Measurements from ENCODE around the gene PGLYRP2.
A peak's percentile ranks its signal among the peaks of the same experiment; 100 is the strongest.
"Not testable (repeated sequence)": the region's sequence is repeated elsewhere in the genome, so short reads cannot be mapped to it uniquely, and the experiment has no call there.

Gene PGLYRP2

GRCh38 chr19:15479391-15480345, at the start of gene PGLYRP2:
Gene PGLYRP2 (minus strand): TSS chr19:15479501. CDS start chr19:15479371, 130 bp downstream.
- DNase-seq: peak in 1 of 2 donors; percentile 24

DNA sequence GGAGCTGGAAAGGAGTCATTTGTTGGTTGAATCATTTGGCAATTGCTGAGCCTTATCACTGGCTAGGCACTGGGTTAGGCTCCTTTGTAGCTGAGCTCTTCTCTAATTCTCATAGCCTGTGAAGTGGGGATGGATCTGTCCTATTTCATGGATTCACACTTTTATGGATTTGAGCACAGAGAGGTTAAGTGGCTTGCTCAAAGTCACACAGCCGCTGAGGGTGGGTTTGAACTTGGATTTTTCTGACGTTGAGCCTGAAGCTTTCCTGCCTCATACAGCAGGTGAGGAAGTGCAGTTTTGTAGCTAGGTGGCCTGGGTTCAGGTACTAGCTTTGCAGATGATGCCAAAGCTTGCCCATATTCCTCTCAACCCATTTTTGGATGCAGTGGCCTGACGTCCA, 48.4 kb upstream of the PGLYRP2 start:
- no peak for DNase-seq

- no peak for DNase-seq
Measured at GRCh38 chr19:15526408-15526807, 47.1 kb upstream of the PGLYRP2 start.

DNA sequence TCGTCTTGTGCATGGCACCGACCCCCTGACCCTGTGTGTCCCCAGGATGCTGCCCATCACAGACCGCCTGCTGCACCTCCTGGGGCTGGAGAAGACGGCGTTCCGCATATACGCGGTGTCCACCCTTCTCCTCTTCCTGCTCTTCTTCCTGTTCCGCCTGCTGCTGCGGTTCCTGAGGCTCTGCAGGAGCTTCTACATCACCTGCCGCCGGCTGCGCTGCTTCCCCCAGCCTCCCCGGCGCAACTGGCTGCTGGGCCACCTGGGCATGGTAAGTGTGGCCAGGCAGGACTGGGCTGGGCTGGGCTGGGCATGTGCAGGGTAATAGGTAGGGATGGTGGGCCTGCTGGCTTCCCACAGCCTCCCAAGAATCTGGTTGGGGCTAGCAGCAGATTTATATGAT, 46.0 kb upstream of the PGLYRP2 start:
- DNase-seq: no peak

- DNase-seq: no peak
Measured at GRCh38 chr19:15524781-15525180, 45.5 kb upstream of the PGLYRP2 start.

- no peak for DNase-seq
Measured at GRCh38 chr19:15519433-15519976, 40.2 kb upstream of the PGLYRP2 start.

DNA sequence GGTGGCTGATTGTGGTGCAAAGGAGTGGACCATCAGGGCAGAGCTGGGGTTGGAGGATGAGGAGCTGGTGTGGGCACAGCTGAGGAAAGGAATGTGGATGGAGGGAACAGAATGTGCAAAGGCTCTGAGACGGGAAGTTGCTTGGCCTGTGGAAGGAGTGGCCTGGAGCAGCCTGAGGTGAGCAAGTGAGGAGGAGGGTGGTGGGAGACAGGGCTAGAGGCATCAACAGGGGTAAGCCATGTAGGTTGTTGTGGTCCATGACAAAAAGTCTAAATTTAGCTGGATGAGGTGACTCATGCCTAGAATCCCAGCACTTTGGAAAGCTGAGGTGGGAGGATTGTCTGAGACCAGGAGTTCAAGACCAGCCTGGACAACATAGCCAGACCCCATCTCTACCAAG, 38.5 kb upstream of the PGLYRP2 start:
- DNase-seq: no peak

GRCh38 chr19:15516363-15516762, 37.1 kb upstream of the PGLYRP2 start:
- DNase-seq: no peak

GRCh38 chr19:15515227-15515625, 35.9 kb upstream of the PGLYRP2 start:
- not testable (repeated sequence) for DNase-seq

DNA sequence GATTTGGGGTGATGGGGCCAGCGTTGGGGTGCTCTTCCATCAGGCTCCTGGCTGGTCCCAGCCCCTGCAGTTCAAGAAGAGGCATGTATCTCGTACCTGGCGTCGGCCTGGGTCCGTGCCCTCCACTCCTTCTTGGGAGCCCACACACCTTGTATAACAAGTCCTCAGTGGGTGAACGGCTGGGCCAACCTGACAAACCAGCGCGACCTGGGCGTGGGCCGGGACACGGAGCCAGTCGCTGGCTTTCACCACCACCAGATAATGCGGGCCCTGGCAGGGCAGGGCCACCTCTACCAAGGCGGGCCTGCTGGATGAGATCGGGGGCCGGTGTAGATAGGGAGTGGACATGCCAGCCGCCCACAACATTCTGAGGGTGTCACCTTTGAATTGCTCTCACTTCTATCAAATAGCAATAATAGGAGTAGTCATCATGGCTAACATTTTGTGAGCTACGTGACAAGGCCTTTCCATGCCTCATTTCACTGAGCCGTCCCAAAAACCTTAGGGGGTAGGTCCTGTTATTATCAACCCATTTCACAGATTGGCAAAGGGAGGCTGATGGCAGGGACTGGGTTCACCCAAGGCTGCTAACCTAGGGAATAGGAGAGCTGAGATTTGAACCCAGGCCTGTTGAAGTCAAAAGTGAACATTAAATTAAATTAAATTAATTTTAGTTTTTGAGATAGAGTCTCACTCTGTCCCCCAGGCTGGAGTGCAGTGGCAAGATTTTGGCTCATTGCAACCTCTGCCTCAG, 32.5 kb upstream of the PGLYRP2 start:
- no peak for DNase-seq

DNA sequence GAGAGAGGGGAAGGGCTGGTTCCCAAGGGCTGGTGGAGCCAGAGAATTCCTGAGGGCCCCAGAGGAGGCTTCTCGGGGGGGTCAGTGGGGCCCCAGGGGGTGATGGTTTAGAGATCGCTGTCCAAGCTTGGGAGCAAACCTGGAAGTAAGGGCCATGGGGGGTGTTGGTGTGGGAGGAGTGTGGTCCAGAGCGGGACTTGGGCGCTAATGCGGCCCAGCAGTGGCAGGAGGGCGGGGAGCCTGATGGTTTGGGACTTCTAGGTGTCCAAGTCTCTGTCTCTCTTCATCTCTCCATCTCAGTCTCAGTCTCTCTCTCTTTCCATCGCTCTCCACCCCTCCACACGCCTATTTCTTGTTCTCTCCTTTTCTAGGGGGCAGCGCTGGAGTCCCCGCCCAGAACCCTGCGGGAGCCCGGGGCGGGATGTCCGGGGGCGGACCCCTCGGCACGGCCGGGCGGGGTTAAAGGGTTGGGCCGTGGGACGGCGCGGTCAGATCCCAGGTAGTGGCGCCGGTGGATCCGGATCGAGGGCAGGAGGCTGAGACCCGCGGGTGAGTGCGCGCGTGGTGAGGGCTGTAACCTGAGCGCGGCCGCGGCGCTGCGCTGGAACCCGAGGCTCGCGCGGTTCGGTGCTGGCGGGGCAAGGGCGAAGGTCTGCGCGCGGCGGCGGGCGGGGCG, 28.9 kb upstream of the PGLYRP2 start, which contains the start of gene CYP4F22:
CYP4F22 (plus strand) TSS at position 491 of the 676 bp plus-strand sequence. CDS start 16,812 bp downstream, outside the sequence.
- peak in 1 of 2 donors; percentile 10 for DNase-seq

DNA sequence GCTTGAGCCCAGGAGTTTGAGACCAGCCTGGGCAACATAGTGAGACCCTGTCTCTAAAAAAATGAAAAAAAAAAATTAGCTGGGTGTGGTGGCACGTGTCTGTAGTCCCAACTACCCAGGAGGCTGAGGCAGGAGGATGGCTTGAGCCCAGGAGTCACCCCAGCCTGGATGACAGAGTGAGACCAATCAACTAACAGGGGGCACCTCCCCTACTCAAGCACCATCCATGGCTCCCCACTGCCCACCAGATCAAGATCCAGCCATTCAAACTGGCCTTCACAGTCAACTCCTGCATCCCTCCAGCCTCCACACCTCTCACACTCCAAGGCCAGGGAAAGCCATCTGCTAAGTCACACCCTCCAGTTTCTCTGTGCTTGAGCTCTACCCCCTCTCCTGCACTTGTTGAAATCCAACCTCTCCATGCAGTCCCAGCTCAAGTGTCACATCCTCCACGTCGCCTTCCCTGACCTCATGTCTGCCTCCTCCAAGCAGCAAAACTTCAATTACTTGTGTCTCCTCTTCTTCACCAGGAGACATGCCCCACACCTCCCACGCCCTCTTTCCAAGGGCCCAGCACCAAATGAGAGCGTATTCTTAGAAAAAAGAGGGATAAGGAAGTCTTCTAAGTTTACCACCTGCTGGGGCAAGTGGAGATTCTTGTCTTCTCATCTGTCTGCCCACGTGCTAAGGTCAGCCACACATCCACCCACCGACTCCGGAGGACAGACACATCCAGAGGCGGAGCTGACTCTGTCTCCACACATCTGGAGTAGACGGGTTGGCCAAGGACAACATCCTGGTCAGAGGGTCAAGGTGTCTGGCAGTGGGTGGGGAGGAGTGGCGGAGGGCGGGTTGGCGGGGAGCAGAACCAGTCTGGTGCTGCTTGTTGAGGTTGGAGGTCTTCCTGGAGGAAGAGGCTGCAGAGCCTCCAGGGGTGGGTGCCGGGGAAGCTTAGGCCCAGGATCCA, 28.1 kb upstream of the PGLYRP2 start:
- no peak for DNase-seq

GRCh38 chr19:15506074-15506571, 26.8 kb upstream of the PGLYRP2 start:
- no peak for DNase-seq

GRCh38 chr19:15502264-15502663, 23.0 kb upstream of the PGLYRP2 start:
- DNase-seq: no peak

- DNase-seq: no peak
Measured at GRCh38 chr19:15501596-15501995, 22.3 kb upstream of the PGLYRP2 start.

- no peak for DNase-seq
Measured at GRCh38 chr19:15498910-15499309, 19.6 kb upstream of the PGLYRP2 start.

- DNase-seq: no peak
Measured at GRCh38 chr19:15498156-15498858, 19.0 kb upstream of the PGLYRP2 start.

- DNase-seq: no peak
Measured at GRCh38 chr19:15495151-15495550, 15.8 kb upstream of the PGLYRP2 start.

DNA sequence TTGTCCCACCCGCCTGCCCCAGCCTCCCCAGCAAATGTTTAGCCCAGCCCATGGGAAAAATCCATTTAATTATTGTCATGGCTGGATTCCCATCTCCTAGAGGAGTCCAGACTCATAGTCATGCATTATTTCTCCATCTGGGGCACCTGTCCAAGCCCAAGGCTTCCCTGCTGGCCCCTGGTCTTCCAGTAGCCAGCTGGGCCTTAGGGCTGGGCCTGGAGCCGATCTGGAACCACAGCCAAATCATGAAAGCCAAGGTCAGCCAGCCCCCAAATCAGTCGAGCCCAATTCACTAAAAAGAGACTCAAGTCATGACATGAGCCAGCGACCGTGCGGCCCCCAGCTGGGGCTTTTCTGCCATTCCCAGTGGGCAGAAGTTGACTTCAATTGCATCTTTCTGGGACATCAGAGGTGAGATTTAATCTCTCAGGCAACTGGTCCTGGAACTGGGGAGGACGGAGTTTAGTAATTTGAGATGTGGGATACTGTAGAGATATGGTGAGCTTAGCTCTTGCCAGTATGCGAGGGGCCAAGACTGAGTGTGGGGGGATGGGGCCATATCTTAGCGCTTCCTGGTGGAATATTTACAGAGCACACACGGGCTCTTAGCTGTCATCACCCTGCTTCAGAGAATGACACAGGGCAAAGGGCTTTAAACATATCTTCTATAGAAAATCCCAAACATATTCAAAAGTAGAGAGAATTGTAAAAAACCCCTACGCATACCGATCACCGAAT, 9.4 kb upstream of the PGLYRP2 start:
- DNase-seq: no peak

- no peak for DNase-seq
Measured at GRCh38 chr19:15487038-15487437, 7.7 kb upstream of the PGLYRP2 start.

Measured in CD4-positive, alpha-beta T cell treated with Interleukin-1 beta for 1 hour (primary cell).